GM19438 (cell line): ENCODE measurements around the gene CLIP4.
"Not testable (repeated sequence)": the region's sequence is repeated elsewhere in the genome, so short reads cannot be mapped to it uniquely, and the experiment has no call there.

ENCODE experiments used
- ATAC-seq: cut with Tn5 transposase; IDR thresholded peaks from one replicate; pipeline ENCODE4 v1.9.1; 2021; ENCODE audit warnings: low read depth; ENCODE audit not compliant: unreplicated experiment

The CLIP4 gene, protein sequence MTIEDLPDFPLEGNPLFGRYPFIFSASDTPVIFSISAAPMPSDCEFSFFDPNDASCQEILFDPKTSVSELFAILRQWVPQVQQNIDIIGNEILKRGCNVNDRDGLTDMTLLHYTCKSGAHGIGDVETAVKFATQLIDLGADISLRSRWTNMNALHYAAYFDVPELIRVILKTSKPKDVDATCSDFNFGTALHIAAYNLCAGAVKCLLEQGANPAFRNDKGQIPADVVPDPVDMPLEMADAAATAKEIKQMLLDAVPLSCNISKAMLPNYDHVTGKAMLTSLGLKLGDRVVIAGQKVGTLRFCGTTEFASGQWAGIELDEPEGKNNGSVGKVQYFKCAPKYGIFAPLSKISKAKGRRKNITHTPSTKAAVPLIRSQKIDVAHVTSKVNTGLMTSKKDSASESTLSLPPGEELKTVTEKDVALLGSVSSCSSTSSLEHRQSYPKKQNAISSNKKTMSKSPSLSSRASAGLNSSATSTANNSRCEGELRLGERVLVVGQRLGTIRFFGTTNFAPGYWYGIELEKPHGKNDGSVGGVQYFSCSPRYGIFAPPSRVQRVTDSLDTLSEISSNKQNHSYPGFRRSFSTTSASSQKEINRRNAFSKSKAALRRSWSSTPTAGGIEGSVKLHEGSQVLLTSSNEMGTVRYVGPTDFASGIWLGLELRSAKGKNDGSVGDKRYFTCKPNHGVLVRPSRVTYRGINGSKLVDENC

DNA sequence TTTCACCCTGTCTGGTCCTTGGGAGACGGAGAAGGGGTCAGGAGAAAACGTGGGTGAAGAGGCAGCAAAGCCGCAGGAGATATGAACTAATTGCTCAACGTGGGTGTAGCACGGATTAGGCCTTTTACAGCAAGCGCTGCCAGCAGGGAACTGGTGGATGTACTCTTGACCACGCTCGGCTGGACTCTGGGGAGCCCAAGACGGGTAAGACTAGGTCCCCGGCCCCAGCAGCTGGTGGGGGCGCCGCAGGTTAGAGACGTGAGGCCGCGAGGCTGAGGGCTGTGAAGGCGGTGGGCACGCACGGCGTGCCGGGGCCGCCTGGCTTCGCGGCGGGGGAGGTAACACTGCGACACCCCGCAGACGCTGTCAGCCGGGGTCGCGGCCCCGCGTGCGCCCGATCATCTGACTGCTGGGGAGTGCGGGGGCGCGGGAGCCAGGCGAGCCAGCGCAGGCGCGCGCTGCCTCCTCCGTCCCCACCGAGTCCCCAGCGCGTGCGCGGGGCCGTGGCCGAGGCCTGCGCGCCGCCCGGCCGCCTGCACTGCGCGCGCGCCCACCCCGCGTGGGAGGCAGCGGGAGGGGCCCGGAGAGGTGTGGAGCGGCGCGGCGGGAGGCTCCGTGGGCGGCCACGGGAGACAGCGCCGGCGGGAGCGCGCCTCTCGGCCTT lies at the start of gene CLIP4:
TSS of gene CLIP4 (plus strand) at position 470 of the 664 bp plus-strand sequence. CDS start 5,974 bp downstream, outside the sequence.
- ATAC-seq: peak; percentile 46

DNA sequence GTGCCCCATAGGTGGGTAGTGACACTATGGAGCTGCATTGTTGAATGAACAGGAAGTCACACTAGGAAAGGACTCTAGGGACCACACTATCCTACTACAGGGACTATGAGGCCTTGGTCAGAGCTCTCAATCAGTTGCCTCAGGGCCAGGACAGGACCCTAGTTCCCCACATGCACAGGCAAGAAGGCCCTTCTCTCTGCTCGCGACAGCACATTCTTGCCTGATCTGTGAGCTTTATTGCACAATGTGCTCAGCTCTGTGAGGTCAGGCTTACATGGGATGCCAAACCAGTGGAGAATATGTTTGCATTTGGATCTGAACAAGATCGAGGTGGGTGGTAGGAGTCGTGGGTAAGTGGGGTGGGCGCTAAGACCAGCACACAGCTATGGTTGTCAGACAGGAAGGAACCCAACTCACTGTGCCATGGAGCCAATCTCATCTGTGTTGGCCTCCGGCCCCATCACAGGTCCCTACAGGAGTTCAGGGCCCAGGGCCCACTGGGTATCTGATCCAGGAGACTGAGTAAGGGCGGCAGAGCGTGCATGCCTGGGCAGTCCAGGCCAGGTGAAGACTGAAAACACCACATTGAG lies 48.8 kb upstream of the CLIP4 start:
- ATAC-seq: no peak

DNA sequence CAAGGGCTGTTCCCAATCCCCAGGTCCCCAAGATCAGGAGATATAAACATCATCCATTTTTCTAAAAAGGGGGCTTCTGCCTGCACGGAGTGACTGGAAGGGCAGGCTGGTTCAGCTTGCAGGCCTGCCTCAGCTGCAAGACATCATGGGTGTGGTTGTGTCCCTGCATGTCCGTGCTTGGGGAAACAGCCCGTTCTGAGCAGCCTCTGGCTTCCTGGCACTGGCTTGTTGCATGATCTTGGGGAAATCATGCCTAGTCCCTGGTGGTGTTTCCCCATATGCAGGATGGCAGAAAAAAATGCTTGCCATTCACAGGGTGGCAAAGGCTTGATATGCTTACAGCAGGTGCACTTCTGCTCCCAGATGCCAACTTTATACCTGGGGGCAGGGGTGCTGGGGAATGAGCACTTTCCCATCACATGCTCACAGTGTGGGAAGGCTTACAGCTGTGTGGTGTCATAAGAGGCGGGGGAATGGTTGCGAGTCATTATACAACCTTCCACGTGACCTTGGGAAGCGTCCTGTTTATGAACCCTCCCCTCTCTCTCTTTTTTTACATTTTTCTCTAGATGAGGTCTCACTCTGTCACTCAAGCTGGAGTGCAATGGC lies 48.1 kb upstream of the CLIP4 start:
- no peak for ATAC-seq

DNA sequence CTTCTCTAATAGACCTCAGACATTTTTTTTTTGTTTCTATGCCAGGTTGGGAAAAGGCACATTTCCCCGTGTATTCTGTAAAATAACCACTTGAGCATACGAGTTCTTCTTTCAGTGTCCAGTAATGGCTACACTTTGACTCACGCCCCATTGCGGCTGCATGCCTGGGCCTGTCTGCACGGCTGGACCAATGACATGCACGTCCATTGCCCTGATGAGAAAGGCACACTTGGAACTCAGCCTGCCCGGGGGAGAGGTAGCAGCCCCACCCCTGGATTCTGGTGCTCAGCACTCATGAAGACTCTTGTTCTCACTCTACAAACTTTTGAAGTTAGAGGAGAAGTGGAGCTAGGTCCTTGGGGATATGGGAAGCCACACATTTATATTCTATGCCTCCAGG lies 46.7 kb upstream of the CLIP4 start:
- no peak for ATAC-seq

DNA sequence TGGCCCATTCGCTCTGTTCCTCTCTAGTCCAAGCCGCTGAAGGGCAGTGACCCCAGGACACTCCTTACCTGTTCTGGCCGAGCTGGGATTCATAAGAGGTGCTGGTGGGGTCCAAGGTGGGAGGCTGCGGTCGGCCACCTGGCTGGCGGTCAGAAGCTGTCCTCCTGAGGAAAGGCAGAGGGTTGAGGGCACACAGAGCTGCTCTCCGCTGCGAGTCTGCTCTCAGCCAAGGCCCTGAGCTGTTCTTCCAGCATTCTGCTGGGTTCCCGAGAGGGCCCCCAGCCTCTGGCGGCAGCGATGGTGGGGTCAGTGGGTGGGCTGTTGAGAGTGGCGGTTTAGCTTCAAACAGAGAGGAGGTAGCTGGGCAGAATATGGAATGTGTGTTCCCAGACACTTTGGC lies 44.7 kb upstream of the CLIP4 start:
- no peak for ATAC-seq

DNA sequence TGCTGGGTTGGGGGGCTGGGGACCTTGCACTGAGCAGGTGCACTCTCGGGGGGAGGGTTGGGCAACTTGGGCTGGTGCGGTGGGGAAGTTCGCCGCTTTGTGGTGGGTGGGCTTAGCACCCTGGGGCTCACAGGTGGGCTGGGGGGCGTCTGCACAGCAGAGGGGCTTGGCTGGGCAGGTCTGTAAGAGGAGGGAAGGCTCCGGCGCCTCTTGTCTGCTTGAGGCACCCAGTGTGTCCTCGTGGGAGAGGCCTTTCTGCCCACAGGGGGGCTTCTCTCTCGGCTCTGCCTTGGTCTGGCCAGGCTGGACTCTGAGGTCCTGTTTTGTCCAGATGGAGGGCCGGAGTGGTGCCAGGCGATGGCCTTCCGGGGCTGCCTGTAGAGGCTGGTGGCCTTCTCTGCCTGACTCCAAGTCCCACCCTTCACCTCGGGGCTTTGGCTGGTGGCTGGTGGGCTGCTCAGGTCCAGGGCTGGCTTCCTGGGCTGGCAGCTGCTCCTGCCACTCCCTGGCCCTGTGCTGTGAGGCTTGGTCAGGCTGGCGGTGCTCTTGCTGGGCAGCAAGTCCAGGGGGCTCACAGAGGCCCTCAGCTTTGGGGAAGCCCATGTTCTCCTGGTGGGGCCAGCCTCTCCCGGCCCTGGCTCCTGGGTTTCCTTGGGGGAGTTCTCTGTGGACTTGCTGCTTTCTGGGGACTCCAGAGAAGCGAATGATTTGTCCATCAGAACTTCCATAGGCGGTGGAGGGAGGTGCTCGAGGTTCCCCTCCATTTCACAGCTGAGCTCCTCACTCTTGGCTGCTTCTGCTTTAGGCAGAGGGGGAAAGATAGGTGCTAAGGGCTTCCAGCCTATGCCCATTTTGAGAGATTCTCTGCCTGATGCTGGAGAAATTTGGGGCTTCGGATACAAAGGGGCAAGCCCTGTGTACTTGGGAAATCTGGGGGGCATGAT lies 43.9 kb upstream of the CLIP4 start:
- ATAC-seq: no peak

DNA sequence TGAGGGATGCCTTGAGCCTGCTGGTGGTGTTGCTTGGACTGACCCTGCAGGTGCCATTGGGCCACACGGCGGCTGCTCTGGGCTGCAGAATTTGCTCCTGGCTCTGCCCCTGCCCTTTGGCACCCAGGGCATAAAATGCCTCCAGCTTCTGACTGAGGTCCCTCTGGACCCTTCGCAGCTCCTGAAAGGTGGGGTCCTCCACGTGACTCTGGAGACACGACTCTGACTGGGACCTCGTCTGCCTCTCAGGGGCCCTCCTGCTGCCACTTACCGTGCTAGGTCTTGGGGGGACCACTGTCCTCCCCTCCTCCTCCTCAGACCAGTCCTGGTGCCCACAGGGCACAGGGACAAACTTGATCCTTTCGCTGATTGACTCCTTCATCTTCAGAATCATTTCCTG lies 43.0 kb upstream of the CLIP4 start:
- no peak for ATAC-seq

DNA sequence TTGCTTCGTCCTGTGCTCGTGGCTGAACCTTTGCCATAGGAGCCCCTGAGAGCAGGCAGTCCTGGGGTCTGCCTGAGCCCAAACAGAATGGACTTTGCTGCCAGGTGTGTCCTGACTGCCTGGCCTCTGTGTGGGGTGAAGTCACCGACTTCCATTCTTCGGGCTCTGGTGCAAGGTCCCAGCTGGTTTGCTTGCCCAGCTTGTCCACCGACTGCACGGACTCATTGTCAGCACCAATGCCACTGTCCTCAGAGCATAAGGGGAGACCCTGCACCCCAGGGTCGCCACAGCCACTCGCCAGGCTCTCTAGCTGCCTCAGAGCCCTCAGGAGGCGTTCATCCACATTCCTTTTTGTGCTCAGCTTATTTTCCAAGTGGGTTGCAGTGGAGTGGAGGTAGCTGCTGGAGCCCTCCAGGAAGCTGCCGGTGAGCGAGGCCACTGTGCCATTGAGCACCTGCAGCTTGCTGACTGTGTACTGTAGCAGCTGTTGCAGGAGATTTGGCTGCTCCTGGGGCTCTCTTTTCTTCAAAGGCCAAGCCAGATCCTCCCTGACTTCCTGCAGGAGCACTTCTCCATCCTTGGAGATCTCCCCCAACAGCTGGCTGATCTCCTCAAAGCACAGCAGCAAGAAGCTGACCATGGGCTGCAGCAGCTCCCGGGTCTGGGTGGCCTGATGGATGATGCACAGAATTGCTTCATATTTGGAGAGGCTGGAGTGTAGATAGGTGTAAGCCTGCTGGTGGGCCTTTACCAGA lies 42.1 kb upstream of the CLIP4 start:
- no peak for ATAC-seq

DNA sequence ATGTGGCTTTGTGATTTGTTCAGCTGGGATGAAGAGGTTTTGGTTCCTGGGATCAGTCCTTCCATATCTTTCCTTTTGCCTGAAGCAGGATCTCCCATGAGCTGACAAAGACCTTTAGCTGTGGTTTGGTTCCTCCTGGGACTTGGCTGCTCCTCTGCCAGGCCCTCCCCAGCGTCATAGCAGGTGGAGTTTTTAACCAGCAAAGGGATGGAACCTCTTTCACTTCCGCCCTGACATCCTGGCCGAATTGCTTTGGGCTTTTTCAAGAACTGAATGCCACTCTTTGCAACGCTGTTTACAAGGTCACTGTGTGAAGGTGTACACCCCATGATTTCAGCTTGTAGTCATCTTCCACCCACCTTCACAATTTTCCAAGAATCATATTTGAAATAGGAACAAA lies 41.3 kb upstream of the CLIP4 start:
- peak; percentile 89 for ATAC-seq

DNA sequence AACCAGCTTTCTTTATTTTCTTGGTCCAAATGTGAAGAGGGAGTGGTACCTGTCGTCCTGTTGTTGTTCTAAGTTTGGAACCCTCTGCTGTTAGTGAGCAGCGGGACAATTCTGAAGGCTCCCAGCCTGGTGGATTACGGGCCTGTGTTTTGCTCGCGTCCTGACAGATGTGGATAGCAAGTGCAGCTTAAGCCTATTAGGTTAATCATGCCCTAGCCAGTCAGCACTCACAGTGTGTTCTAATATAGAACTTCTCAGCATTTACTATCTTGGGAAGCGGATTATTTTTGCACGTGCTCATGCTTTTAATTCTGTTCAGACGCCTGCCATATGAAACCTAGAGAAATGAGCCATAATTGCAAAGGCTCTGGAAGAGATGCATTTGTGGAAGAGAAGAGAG lies 40.8 kb upstream of the CLIP4 start, which contains the start of gene PCARE:
TSS of gene PCARE (minus strand) at position 113 of the 400 bp plus-strand sequence. CDS start 262 bp downstream, outside the sequence.
- no peak for ATAC-seq

DNA sequence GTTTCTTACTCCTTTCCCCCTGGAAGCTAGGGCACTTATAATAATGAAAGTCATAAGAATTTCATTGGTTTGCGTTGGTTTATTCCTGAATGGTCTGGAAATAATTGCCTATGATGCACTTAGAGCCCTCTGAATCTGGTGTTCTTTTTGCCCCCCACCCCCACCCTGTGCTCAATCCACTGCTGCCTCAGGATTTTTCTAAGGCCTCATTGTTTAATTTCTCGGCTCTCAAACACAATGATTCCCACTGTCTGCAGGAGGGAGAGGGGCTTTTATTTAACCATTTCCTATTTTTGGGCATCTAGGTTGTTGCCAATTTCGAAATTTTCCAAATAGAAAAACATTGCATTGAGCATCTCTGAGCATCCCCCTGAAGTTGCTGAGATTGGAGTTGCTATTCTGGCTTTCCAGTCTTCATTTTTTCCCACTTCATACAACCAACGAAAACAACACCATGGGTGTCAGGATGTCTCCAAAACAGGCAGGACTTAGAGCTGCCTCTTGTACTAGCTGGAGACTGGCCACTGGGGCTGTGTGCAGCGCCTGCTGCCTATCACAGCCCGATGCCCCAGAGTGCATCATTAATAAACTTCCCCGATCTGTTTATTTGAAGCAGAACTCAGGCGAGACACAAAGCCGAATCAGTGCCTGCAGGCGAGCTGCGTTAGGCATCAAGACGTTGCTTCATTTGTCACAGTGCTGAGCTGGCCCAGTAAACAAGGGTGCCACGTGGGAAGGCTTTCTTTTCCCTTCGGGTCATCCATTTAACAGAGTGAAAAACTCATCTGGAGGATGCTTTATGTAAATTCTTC lies 39.1 kb upstream of the CLIP4 start:
- no peak for ATAC-seq

DNA sequence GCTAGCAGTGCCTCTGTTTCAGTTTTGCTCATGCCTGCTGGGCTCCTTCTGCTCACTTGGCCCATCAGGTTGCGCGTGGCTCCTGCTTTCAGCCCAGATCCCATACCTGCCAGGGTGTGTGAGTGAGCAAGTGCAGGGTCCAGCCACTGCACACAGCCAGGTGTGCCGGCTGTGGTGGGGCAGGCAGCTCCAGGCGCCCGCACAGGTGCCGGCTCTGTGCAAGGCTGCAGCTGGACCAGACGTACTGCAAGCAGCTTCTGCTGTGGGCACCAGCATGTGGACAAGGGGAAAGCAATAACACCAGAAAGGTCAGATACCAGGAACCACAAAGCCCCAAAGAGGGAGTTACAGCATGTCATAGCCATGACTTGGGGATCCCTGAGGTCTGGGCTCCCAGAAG lies 35.3 kb upstream of the CLIP4 start:
- no peak for ATAC-seq

DNA sequence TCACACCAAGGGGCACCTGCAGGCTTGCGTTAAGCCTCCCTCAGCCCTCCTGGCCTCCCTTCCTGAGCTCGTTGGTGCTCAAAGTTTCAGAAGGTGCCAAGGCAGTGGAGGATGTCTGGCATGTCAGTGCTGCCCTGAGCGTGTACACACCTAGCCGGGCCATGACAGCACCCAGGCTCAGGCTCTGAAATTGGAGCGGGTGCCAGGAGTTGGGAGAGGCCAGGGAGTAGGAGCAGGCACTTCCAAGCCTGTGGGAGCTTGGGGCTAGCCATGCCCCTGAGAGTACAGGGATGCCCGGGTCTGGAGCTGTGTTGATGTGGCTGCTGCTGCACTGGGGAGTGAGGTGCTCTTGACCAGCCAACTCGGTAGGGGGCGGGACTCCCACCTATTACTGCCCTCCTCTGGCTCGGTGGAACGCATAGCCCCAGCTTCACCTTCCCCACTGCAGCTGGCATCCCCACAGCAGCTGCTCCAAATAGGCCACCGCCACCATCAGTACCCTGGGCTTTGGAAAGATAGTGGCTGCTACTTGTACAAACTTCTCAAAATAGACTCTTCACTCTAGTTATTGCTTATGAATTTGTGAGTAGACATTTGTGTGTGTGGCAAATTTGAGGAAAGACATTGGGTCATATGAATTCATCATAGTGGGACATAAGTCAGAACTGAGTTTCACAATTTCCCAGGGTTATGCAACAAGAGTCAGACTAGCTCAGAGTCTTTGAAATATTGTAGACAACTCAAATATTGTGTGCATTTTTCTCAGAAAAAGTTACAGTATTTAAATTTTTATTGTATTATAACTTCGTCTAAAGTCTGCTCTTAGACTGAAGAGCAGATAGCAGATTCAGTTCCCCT lies 34.1 kb upstream of the CLIP4 start:
- no peak for ATAC-seq

DNA sequence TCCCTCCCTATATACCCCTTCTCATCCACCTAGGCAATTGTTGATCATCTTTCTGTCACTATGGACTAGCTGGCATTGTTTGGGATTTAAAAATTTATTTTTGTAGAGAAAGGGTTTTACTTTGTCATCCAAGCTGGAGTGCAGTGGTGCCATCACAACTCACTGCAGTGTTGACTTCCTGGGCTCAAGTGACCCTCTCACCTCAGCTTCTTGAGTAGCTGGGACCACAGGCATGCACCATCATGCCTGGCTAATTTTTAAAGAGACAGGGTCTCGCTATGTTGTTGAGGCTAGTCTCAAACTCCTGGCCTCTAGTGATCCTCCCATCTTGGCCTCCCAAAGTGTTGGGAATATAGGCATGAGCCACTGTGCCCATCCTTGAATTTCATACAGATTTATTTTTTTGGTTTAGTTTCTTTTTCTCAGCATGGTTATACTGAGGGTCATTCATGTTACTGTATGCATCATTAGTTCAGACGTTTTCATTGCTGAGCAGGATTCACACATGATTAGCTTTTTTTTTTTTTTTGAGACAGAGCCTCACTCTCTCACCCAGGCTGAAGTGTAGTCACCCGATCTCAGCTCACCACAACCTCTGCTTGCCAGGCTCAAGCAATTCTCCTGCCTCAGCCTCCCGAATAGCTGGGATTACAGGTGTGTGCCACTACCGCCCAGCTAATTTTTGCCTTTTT lies 32.3 kb upstream of the CLIP4 start:
- ATAC-seq: peak; percentile 74

DNA sequence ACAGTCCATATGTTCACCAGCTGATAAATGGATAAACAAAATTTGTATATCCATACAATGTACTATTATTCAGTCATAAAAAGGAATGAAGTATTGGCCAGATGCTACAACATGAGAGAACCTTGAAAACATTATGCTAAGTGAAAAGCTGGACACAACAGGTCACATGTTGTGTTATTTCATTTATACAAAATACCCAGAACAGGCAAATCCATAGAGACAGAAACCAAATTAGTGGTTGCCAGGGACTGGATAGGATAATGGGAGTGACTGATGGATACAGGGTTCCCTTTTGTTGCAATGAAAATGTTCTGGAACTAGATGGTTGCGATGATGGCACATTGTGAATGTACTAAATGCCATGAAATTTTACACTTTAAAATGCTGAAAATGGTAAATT lies 30.7 kb upstream of the CLIP4 start:
- ATAC-seq: no peak

DNA sequence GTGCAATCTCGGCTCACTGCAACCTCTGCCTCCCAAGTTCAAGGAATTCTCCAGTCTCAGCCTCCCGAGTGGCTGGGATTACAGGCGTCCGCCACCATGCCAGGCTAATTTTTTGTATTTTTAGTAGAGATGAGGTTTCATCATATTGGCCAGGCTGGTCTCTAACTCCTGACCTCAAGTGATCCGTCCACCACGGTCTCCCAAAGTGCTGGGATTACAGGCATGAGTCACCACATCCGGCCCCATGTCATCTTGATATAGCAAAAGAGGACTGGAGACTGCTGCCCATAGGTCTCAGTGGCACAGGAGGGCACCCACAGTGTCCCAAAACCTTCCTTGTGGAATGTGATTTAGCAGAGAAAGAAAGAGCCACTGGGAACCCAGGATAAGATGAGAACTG lies 24.9 kb upstream of the CLIP4 start:
- not testable (repeated sequence) for ATAC-seq
